Neutrophil (primary cell): ENCODE results near the gene SKA3.

Source experiments
- H3K27ac ChIP-seq: fragments of 200-600 bp; sonication (generic); 2 replicates; pipeline ENCODE4 v1.5.1; 2016; ENCODE audit warnings: mild to moderate bottlenecking, moderate library complexity
- H3K27me3 ChIP-seq: fragments of 200-600 bp; sonication (generic); 2 replicates; pipeline ENCODE4 v1.6.0; 2016; ENCODE audit warnings: mild to moderate bottlenecking
- H3K36me3 ChIP-seq: fragments of 200-600 bp; sonication (generic); 2 replicates; pipeline ENCODE4 v1.5.1; 2017
- H3K4me1 ChIP-seq, 2 experiments: fragments of 200-600 bp in 1 of 2; sonication (generic) in 1 of 2; 1 replicate in 1 of 2; 2 replicates in 1 of 2; pipeline versions ENCODE4 v1.5.1 to v1.6.1; 2013 to 2016; ENCODE audit warnings: low read depth in 1 of 2, low read length in 1 of 2, mild to moderate bottlenecking in 1 of 2, moderate library complexity in 1 of 2; ENCODE audit not compliant: control insufficient read depth in 1 of 2, insufficient read depth in 1 of 2
- H3K4me3 ChIP-seq, 2 experiments: fragments of 200-600 bp in 1 of 2; sonication (generic) in 1 of 2; 1 replicate in 1 of 2; 2 replicates in 1 of 2; pipeline ENCODE4 v1.5.1; 2013 to 2016; ENCODE audit warnings: low read depth in 1 of 2, low read length in 1 of 2, mild to moderate bottlenecking in 1 of 2, moderate library complexity in 1 of 2
- H3K9me3 ChIP-seq: fragments of 200-600 bp; sonication (generic); 2 replicates; pipeline ENCODE4 v1.5.1; 2016
- TF ChIP-seq, protein P1 (sequence below): fragments of 200-600 bp; sonication (generic); IDR thresholded peaks from 2 replicates; pipeline ENCODE4 v1.5.1; 2016; ENCODE audit warnings: antibody characterized with exemption

Gene SKA3

DNA sequence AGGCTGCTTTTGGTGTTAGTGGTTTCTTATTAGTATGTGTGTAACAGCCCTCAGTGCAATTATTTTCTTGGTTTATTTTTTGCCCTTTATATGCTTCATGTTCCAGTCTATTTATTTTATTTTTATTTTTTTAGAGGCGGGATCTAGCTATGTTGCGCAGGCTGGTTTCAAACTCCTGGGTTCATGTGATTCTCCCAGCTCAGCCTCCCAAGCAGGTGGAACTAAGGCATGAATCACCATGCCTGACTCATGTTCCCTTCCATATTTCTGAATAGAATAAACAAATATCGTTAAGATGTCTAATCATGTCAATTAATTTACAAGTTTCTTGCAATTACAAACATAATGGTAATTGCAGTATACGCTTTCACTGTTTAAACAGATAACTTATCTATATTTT lies 11.7 kb downstream of the SKA3 start:
- no peaks in the 10 kb centered on the region for H3K4me1 ChIP-seq
- TF ChIP-seq, protein P1, sequence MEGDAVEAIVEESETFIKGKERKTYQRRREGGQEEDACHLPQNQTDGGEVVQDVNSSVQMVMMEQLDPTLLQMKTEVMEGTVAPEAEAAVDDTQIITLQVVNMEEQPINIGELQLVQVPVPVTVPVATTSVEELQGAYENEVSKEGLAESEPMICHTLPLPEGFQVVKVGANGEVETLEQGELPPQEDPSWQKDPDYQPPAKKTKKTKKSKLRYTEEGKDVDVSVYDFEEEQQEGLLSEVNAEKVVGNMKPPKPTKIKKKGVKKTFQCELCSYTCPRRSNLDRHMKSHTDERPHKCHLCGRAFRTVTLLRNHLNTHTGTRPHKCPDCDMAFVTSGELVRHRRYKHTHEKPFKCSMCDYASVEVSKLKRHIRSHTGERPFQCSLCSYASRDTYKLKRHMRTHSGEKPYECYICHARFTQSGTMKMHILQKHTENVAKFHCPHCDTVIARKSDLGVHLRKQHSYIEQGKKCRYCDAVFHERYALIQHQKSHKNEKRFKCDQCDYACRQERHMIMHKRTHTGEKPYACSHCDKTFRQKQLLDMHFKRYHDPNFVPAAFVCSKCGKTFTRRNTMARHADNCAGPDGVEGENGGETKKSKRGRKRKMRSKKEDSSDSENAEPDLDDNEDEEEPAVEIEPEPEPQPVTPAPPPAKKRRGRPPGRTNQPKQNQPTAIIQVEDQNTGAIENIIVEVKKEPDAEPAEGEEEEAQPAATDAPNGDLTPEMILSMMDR, result no peak
- H3K27me3 ChIP-seq, result no peaks in the 10 kb centered on the region
- no peak overlapping the region for H3K27ac ChIP-seq
- H3K36me3 ChIP-seq, result peaks cover 17% of the 10 kb centered on the region
- no peak overlapping the region for H3K4me3 ChIP-seq
- H3K9me3 ChIP-seq, result no peaks in the 10 kb centered on the region

DNA sequence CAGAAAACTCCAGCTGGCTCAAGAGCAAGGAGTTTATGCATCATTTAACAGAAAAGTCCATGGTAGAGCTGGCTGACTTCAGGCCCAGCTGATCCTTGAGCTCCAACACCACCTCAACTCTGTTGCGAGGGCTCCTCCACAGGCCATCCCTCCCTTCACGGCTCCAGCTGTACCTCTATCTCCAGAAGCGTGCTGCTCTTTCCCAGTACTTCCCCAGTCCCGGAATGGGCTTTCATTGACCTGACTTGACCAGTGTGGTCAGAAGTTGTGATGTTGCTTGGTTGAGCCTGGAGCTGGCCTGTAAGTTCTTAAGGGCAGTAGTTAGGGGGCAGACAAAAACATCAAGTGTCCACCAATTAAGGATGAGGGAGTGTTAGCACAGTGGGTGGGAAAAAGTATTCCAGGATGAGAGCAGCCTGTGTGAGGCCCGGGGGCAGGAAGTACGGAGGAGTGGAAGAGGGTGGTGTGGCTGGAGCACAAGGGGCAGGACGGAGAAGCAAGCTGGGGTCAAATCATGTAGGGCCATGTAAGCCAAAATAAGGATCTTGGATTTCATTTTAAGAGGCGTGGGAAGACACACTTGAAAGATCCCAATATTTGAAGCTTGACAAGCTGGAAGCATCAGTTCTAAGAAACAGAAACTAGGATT lies 24.0 kb downstream of the SKA3 start:
- no peak overlapping the region for H3K27ac ChIP-seq
- no peaks in the 10 kb centered on the region for H3K9me3 ChIP-seq
- peaks cover 14 to 17% of the 10 kb centered on the region in 2 experiments for H3K4me1 ChIP-seq
- H3K36me3 ChIP-seq, result peaks cover 32% of the 10 kb centered on the region
- H3K27me3 ChIP-seq, result no peaks in the 10 kb centered on the region
- H3K4me3 ChIP-seq, result no peak overlapping the region
- TF ChIP-seq, protein P1, result no peak

- H3K9me3 ChIP-seq, result no peaks in the 10 kb centered on the region
- H3K27ac ChIP-seq, result peak overlapping the region; percentile 34
- no peak overlapping the region for H3K4me3 ChIP-seq
- H3K27me3 ChIP-seq, result no peaks in the 10 kb centered on the region
- TF ChIP-seq, protein P1, result no peak
- peaks cover 14 to 20% of the 10 kb centered on the region in 2 experiments for H3K4me1 ChIP-seq
- H3K36me3 ChIP-seq, result peaks cover 48% of the 10 kb centered on the region
Measured at GRCh38 chr13:21150013-21150412, 26.3 kb downstream of the SKA3 start.

DNA sequence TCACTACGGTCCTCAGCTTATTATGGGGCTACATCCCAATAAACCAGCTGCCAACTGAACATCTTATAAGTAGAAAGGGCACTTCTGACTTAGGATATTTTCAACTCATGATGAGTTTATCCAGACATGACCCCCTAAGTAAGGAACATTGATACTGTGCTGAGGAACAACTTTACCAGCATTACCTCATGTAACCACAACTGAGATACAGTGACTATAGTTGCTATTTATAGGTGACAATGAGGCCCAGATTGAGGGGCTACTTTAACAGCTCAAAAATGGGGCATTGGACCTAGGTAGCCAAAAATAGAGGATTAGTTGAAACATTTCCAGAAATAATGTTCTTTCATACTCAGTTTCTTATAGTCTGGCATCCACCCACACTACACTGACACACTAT lies 26.8 kb downstream of the SKA3 start:
- peak overlapping the region; percentile 34 for H3K27ac ChIP-seq
- H3K4me1 ChIP-seq, result peaks cover 14 to 20% of the 10 kb centered on the region in 2 experiments
- no peak overlapping the region for H3K4me3 ChIP-seq
- no peaks in the 10 kb centered on the region for H3K9me3 ChIP-seq
- no peaks in the 10 kb centered on the region for H3K27me3 ChIP-seq
- TF ChIP-seq, protein P1, result no peak
- peaks cover 44% of the 10 kb centered on the region for H3K36me3 ChIP-seq

- Histone ChIP-seq H3K27ac (no peak overlapping the region), H3K27me3 (no peaks in the 10 kb centered on the region), H3K4me3 (no peak overlapping the region), H3K4me1 (peaks cover 14 to 20% of the 10 kb centered on the region in 2 experiments), H3K36me3 (peaks cover 41% of the 10 kb centered on the region), H3K9me3 (no peaks in the 10 kb centered on the region)
- TF ChIP-seq, protein P1, result no peak
Measured at GRCh38 chr13:21148557-21149258, 27.6 kb downstream of the SKA3 start.
